HG03442 (cell line): ENCODE results near the gene DNM1L.

Experiments
- ATAC-seq: cut with Tn5 transposase; IDR thresholded peaks from one replicate; pipeline ENCODE4 v1.9.1; 2021; ENCODE audit warnings: mild to moderate bottlenecking, moderate library complexity; ENCODE audit not compliant: unreplicated experiment

DNM1L gene

GRCh38 chr12:32679091-32679919, at the start of gene DNM1L:
TSS of gene DNM1L (plus strand) at chr12:32679301. CDS start at chr12:32679364, 63 bp downstream.
- ATAC-seq = peak; percentile 95

DNA sequence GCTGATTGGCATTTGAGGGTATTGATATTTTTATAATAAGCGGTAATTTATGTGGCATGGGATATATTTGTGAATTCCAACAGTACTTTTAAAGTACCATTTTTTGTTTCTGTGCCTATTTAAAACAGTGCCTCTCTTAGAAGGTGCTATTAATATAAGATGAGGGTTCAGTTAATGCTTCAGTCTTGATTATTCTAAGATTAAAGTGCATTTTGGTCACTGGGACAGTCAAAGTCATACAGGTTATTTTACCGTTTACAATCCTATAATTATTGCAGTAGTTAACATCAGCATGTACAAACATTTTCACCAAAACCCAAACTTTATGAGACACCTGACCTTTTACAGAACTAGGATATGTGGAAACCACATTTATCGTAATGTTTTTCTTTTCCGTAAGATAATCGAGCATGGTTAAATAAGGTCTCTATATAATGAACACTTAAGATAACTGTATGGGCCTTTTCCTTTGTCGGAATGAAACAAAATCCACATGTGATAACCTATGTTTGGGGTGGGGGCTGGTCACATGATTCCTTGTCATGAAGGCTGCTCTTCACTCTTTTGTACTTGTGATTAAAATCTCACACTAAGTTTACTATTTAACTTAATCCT, 37.7 kb upstream of the DNM1L start:
- no peak for ATAC-seq

GRCh38 chr12:32644431-32644830, 34.7 kb upstream of the DNM1L start:
- ATAC-seq = no peak

GRCh38 chr12:32647275-32647674, 31.8 kb upstream of the DNM1L start:
- no peak for ATAC-seq

GRCh38 chr12:32650508-32650907, 28.6 kb upstream of the DNM1L start:
- ATAC-seq = no peak

- no peak for ATAC-seq
These were observed 27.7 kb upstream of the DNM1L start for GRCh38 chr12:32651151-32651955.

- ATAC-seq = no peak
These were observed 27.2 kb upstream of the DNM1L start for GRCh38 chr12:32651956-32652210.

- no peak for ATAC-seq
These were observed 19.1 kb upstream of the DNM1L start for GRCh38 chr12:32659908-32660440.

- ATAC-seq = no peak
These were observed 17.4 kb upstream of the DNM1L start for GRCh38 chr12:32661706-32662105.

- no peak for ATAC-seq
These were observed 16.4 kb upstream of the DNM1L start for GRCh38 chr12:32662665-32663064.

DNA sequence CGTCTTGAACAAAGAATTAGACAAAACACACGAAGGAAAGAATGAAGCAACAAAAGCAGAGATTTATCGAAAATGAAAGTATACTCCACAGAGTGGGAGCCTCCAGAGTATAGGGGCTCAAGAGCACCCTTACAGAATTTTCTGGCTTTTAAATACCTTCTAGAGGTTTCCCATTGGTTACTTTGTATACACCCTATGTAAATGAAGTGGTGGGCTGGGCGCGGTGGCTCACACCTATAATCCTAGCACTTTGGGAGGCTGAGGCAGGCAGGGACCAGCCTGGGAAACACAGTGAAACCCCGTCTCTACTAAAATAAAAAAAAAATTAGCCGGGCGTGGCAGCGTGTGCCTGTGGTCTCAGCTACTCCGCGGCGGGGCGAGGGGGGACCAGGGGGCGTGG, 13.1 kb upstream of the DNM1L start:
- no peak for ATAC-seq

DNA sequence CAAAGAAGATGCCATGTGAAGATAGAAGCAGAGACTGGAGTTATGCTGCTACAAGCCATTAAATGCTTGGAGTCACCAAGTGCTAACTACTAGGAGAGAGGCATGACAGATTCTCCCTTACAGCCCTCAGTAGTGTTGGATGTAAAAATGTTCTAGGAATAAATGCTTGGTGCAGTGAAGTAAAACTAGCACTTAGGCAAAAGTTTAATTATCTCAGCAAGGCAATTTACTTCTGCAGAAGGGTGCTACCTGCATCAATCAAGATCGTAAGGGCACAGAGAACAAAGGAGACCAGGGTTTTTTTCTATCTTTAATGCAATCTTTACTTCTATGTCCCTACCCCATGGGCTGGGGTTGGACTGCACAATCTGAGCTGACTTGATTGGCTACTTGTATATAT, 9.5 kb upstream of the DNM1L start:
- ATAC-seq = no peak

- ATAC-seq = peak; percentile 43
These were observed 6.9 kb upstream of the DNM1L start for GRCh38 chr12:32671930-32672780.

GRCh38 chr12:32679920-32680237, 778 bp downstream of the DNM1L start:
- no peak for ATAC-seq

DNA sequence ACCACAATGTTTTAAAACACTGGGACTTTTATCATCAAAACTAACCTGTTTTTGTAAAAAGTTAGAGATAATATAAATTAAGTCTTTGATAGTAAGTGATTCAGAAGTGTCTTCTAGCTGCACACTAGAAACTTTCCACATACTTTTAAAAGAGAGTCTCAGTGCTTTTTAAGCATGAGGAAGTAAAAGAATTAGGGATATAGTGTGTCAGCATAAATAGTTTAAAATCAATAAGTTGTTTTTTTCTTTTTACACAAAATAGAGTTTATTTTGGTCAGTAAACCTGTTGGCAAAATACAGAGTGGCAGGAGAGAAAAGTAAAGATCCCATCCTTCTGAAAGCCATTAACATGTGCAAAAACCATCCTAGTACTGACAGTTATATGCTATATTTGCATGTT, 1.7 kb downstream of the DNM1L start:
- ATAC-seq = no peak

DNA sequence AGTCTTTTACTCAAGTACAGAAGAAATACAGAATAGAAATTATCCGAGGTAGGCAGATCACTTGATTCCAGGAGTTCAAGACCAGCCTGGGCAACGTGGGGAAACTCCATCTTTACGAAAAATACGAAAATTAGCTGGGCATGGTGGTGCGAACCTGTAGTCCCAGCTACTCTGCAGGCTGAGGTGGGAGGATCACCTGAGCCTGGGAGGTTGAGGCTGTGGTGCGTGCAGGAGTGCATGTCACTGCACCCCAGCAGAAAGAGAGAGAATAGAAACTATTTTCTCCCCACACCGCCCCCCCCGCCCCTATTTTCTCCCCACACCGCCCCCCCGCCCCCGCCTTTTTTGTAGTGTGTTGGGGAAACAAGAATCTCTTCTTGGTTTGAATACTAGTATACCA, 2.2 kb downstream of the DNM1L start:
- no peak for ATAC-seq

DNA sequence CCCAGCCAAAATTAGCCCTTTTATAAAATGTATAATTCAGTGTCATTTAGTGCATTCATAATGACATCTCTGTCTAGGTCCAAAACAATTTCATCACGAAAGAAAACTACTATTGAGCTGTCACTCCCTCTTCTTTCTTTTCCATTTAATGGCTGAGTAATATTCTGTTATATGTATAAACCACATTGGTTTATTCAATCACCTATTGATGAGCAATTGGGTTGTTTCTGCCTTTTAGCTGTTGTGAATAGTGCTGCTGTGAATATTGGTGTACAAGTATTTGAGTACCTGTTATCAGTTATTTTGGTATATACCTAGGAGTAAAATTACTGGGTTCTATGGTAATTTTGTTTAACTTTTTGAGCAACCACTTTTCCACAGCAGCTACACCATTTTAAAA, 7.2 kb downstream of the DNM1L start:
- no peak for ATAC-seq

GRCh38 chr12:32688786-32689185, 9.7 kb downstream of the DNM1L start:
- ATAC-seq = no peak

- no peak for ATAC-seq
These were observed 11.8 kb downstream of the DNM1L start for GRCh38 chr12:32690927-32691326.

- no peak for ATAC-seq
These were observed 13.3 kb downstream of the DNM1L start for GRCh38 chr12:32692358-32692757.

- ATAC-seq = no peak
These were observed 13.9 kb downstream of the DNM1L start for GRCh38 chr12:32693036-32693435.
